Neural cell (in vitro differentiated cells): ENCODE results near the gene SECISBP2. TPM values are rescaled to one million over a fixed set of nuclear protein-coding genes. Genes with fewer than 3 reads are reported as not detected.

Experiments used
- H2AFZ ChIP-seq: fragments of 200-600, 300-800 bp; sonication (generic), shearing (Covaris generic); 2 replicates; pipeline ENCODE4 v1.6.0; 2014; ENCODE audit warnings: low read depth, mild to moderate bottlenecking, antibody characterized with exemption, low read length, moderate library complexity
- H3F3A ChIP-seq: fragments of 200-600 bp; shearing (Covaris generic); 2 replicates; pipeline ENCODE4 v1.6.1; 2016; ENCODE audit warnings: mild to moderate bottlenecking, moderate library complexity, mixed read lengths, antibody characterized with exemption, low read length; ENCODE audit not compliant: insufficient read depth, poor library complexity, severe bottlenecking
- H3K27ac ChIP-seq: fragments of 200-600, 300-800 bp; sonication (generic), shearing (Covaris generic); 2 replicates; pipeline ENCODE4 v1.5.1; 2014; ENCODE audit warnings: mild to moderate bottlenecking, low read length, moderate library complexity
- H3K27me3 ChIP-seq: fragments of 300-800, 200-600 bp; sonication (generic), shearing (Covaris generic); 2 replicates; pipeline ENCODE4 v1.6.0; 2014; ENCODE audit warnings: mild to moderate bottlenecking, low read depth, low read length, moderate library complexity; ENCODE audit not compliant: insufficient read depth
- H3K36me3 ChIP-seq: fragments of 300-800, 200-600 bp; sonication (generic), shearing (Covaris generic); 2 replicates; pipeline ENCODE4 v1.5.1; 2014; ENCODE audit warnings: mild to moderate bottlenecking, antibody characterized with exemption, low read length, moderate library complexity; ENCODE audit not compliant: insufficient read depth
- H3K4me2 ChIP-seq: fragments of 300-800, 200-600 bp; sonication (generic), shearing (Covaris generic); 2 replicates; pipeline ENCODE4 v1.6.0; 2014; ENCODE audit warnings: mild to moderate bottlenecking, low read length
- H3K4me3 ChIP-seq: fragments of 300-800, 200-600 bp; sonication (generic), shearing (Covaris generic); 2 replicates; pipeline ENCODE4 v1.5.1; 2014; ENCODE audit warnings: mild to moderate bottlenecking, low read length, moderate library complexity
- H3K79me2 ChIP-seq: fragments of 200-600 bp; shearing (Covaris generic); replicated peaks from 2 replicates; pipeline ENCODE4 v1.6.0; 2014; ENCODE audit warnings: mild to moderate bottlenecking, low read length, moderate library complexity; ENCODE audit not compliant: insufficient read depth
- H3K9ac ChIP-seq: fragments of 300-800, 200-600 bp; sonication (generic), shearing (Covaris generic); 2 replicates; pipeline ENCODE4 v1.6.1; 2016; ENCODE audit warnings: mild to moderate bottlenecking, low read length, mixed read lengths
- H3K9me2 ChIP-seq: fragments of 200-600 bp; shearing (Covaris generic); 2 replicates; pipeline ENCODE4 v1.6.1; 2016; ENCODE audit warnings: mild to moderate bottlenecking, low read length, mixed read lengths; ENCODE audit not compliant: insufficient read depth
- H3K9me3 ChIP-seq: fragments of 200-600, 300-800 bp; sonication (generic), shearing (Covaris generic); 2 replicates; pipeline ENCODE4 v1.6.1; 2016; ENCODE audit warnings: mild to moderate bottlenecking, mixed run types, low read length, moderate library complexity, mixed read lengths
- H4K20me1 ChIP-seq: fragments of 200-600 bp; shearing (Covaris generic); 2 replicates; pipeline ENCODE4 v1.6.1; 2016; ENCODE audit warnings: mild to moderate bottlenecking, mixed run types; ENCODE audit not compliant: insufficient read depth
- EP300 ChIP-seq: fragments of 450-650 bp; conservative IDR thresholded peaks from 2 replicates; pipeline ENCODE4 v1.6.1; 2014; ENCODE audit warnings: antibody characterized with exemption, mild to moderate bottlenecking, moderate library complexity; ENCODE audit not compliant: poor library complexity, severe bottlenecking
- EZH2 ChIP-seq: fragments of 200-600, 300-800 bp; shearing (Covaris generic), sonication (generic); IDR thresholded peaks from 2 replicates; pipeline ENCODE4 v1.6.1; 2014; ENCODE audit warnings: antibody characterized with exemption, low read length, borderline replicate concordance, mild to moderate bottlenecking; ENCODE audit not compliant: insufficient read depth, poor library complexity, severe bottlenecking
- MXI1 ChIP-seq: fragments of 450-650 bp; conservative IDR thresholded peaks from 2 replicates; pipeline ENCODE4 v1.6.1; 2014; ENCODE audit warnings: antibody characterized with exemption, mild to moderate bottlenecking; ENCODE audit not compliant: poor library complexity, severe bottlenecking
- POLR2AphosphoS5 ChIP-seq: IDR thresholded peaks from 2 replicates; pipeline ENCODE4 v1.6.1; 2012
- RAD21 ChIP-seq: fragments of 450-650 bp; conservative IDR thresholded peaks from 2 replicates; pipeline ENCODE4 v1.6.1; 2014; ENCODE audit warnings: antibody characterized with exemption, mild to moderate bottlenecking, moderate library complexity
- SMC3 ChIP-seq: fragments of 450-650 bp; conservative IDR thresholded peaks from 2 replicates; pipeline ENCODE4 v1.6.1; 2014; ENCODE audit warnings: antibody characterized with exemption, mild to moderate bottlenecking, moderate library complexity; ENCODE audit not compliant: poor library complexity
- TAF1 ChIP-seq: IDR thresholded peaks from 2 replicates; pipeline ENCODE4 v1.6.1; 2012; ENCODE audit warnings: low read depth
- polyA plus RNA-seq: library from polyadenylated mRNA; depleted of rRNA; stranded (reverse); fragments of >200 nt; gene quantifications from 2 replicates; pipeline ENCODE4 v1.2.3, GENCODE V29; 2014
- TF ChIP-seq, protein P1 (sequence below): fragments of 450-650 bp; IDR thresholded peaks from 2 replicates; pipeline ENCODE4 v1.5.1; 2014; ENCODE audit warnings: antibody characterized with exemption, mild to moderate bottlenecking, moderate library complexity; ENCODE audit not compliant: poor library complexity, severe bottlenecking
- TF ChIP-seq, protein P2 (sequence below): IDR thresholded peaks from 2 replicates; pipeline ENCODE4 v1.6.1; 2012; ENCODE audit warnings: borderline replicate concordance

SECISBP2 gene
- polyA plus RNA-seq, 1 donor from 2014 or later: 121 TPM

DNA sequence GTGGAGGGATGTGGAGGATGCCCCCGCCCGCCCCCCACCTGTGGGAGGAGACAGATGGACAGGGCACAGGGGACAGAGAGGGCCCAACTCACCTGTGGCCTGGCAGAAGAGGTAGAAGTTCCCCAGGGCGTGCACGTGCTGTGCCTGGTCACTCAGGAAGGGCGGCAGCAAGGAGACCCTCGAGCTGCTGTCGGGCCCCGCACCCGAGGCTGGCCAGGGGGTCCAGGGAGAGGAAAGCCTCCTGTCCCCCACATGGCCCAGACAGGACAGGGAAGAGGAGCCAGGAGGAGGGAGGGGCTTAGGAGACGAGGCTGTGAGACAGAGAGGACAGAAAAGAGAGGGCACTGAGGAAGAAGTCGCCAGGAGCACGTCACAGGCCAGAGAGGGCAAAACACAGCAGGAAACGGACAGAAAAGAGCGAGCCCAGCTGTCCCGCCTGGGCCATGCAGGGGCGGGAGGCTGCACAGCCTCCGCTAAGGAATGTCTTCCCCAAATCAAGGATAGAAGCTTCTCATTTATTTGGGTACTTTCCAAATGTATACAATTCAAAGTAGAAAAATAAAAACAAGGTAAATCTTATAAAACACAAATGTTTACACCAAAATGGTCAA lies 58.5 kb downstream of the SECISBP2 start:
- Histone ChIP-seq H3K4me3 (no peak overlapping the region), H4K20me1 (no peaks in the 10 kb centered on the region), H3K79me2 (no peaks in the 10 kb centered on the region), H3F3A (no peaks in the 10 kb centered on the region), H3K4me2 (no peak overlapping the region), H3K9ac (no peak overlapping the region), H3K27ac (no peak overlapping the region), H3K27me3 (no peaks in the 10 kb centered on the region), H3K36me3 (no peaks in the 10 kb centered on the region), H3K9me3 (no peaks in the 10 kb centered on the region), H2AFZ (no peak overlapping the region), H3K9me2 (no peaks in the 10 kb centered on the region)
- TF ChIP-seq POLR2AphosphoS5 (no peak), RAD21 (no peak), SMC3 (no peak), EP300 (no peak), EZH2 (no peak), TAF1 (no peak), MXI1 (no peak)
- TF ChIP-seq, protein P1, sequence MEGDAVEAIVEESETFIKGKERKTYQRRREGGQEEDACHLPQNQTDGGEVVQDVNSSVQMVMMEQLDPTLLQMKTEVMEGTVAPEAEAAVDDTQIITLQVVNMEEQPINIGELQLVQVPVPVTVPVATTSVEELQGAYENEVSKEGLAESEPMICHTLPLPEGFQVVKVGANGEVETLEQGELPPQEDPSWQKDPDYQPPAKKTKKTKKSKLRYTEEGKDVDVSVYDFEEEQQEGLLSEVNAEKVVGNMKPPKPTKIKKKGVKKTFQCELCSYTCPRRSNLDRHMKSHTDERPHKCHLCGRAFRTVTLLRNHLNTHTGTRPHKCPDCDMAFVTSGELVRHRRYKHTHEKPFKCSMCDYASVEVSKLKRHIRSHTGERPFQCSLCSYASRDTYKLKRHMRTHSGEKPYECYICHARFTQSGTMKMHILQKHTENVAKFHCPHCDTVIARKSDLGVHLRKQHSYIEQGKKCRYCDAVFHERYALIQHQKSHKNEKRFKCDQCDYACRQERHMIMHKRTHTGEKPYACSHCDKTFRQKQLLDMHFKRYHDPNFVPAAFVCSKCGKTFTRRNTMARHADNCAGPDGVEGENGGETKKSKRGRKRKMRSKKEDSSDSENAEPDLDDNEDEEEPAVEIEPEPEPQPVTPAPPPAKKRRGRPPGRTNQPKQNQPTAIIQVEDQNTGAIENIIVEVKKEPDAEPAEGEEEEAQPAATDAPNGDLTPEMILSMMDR: no peak
- TF ChIP-seq, protein P2, sequence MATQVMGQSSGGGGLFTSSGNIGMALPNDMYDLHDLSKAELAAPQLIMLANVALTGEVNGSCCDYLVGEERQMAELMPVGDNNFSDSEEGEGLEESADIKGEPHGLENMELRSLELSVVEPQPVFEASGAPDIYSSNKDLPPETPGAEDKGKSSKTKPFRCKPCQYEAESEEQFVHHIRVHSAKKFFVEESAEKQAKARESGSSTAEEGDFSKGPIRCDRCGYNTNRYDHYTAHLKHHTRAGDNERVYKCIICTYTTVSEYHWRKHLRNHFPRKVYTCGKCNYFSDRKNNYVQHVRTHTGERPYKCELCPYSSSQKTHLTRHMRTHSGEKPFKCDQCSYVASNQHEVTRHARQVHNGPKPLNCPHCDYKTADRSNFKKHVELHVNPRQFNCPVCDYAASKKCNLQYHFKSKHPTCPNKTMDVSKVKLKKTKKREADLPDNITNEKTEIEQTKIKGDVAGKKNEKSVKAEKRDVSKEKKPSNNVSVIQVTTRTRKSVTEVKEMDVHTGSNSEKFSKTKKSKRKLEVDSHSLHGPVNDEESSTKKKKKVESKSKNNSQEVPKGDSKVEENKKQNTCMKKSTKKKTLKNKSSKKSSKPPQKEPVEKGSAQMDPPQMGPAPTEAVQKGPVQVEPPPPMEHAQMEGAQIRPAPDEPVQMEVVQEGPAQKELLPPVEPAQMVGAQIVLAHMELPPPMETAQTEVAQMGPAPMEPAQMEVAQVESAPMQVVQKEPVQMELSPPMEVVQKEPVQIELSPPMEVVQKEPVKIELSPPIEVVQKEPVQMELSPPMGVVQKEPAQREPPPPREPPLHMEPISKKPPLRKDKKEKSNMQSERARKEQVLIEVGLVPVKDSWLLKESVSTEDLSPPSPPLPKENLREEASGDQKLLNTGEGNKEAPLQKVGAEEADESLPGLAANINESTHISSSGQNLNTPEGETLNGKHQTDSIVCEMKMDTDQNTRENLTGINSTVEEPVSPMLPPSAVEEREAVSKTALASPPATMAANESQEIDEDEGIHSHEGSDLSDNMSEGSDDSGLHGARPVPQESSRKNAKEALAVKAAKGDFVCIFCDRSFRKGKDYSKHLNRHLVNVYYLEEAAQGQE: no peak

DNA sequence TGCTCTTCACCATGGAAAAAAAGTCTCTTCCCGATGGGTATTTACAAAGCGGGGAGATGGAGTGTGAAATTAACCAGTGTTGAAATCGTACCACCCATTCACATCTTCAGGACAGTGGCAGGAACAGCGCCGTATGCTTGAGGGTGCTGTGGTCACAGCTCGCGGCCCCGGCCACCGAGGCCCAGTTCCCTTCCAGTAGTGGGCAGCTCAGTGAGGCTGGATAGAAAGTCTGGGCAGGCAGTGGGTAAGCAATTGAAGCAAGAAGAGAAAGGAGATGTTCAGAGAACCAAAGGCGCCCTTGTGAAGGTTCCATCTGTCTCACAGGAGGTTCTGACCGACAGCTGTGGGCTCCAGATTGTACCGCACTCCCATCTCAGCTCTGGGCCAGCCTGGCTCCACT lies 59.1 kb downstream of the SECISBP2 start:
- no peak overlapping the region for H3K4me2 ChIP-seq
- H3F3A ChIP-seq: no peaks in the 10 kb centered on the region
- no peaks in the 10 kb centered on the region for H3K9me2 ChIP-seq
- no peak overlapping the region for H3K4me3 ChIP-seq
- no peaks in the 10 kb centered on the region for H3K9me3 ChIP-seq
- H3K27ac ChIP-seq: no peak overlapping the region
- H4K20me1 ChIP-seq: no peaks in the 10 kb centered on the region
- no peak overlapping the region for H3K9ac ChIP-seq
- no peaks in the 10 kb centered on the region for H3K79me2 ChIP-seq
- no peak for TF ChIP-seq MXI1
- no peak for TF ChIP-seq TAF1
- no peak for TF ChIP-seq EP300
- TF ChIP-seq POLR2AphosphoS5: no peak
- no peak for TF ChIP-seq SMC3
- no peak for TF ChIP-seq EZH2
- TF ChIP-seq, protein P2: no peak
- TF ChIP-seq, protein P1: no peak
- no peak for TF ChIP-seq RAD21
- H3K27me3 ChIP-seq: no peaks in the 10 kb centered on the region
- no peak overlapping the region for H2AFZ ChIP-seq
- no peaks in the 10 kb centered on the region for H3K36me3 ChIP-seq
